Measurements from ENCODE around the gene MOCS3. TPM values are rescaled to one million over a fixed set of nuclear protein-coding genes. Genes with fewer than 3 reads are reported as not detected.

Gene MOCS3
- total and polyA plus RNA-seq, 2 of the 13 experiments (the other 11 are each of a cell fraction or from before 2014, with no cell fraction given), result 3.7 to 8.4 TPM

DNA sequence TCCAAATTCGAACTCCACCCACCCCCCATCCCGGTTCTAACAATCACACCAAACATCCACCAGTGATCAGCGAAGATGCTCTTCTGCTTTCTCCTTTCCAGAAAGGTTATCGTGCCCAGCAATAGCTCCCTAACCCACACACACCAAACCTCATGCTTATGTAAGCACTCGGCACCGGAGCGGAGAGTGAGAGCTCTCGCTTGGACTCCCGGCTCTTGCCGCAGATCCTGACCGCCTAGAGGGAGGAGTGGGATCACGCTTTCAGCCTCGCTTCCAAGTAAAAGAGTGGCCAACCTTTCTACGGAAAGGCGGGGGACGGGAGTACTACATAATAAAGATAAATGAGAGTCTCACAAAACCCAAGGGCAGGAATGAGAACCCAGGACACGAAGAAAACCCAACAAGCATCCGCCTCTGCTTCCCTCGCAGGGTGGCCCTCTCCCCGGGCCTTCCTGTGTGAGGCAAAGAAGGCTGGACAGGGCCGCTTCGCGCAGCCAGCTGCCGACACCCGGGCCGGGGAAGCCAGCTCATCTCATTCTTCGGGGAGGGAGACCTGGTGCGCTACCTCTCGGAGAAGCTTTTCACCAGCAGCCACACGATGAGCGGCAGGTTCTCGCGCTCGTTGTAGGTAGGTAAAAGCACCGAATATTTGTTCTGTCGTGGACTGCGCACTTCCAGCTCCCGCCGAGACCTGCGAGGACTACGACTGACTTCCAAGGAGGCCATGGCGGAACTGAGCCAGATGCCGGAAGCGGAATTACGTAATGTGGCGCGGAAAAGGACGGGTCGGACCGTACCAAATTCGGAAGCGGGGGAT lies 612 bp upstream of the MOCS3 start, which contains the start of gene DPM1 (continued):
- TF ChIP-seq, protein P1, sequence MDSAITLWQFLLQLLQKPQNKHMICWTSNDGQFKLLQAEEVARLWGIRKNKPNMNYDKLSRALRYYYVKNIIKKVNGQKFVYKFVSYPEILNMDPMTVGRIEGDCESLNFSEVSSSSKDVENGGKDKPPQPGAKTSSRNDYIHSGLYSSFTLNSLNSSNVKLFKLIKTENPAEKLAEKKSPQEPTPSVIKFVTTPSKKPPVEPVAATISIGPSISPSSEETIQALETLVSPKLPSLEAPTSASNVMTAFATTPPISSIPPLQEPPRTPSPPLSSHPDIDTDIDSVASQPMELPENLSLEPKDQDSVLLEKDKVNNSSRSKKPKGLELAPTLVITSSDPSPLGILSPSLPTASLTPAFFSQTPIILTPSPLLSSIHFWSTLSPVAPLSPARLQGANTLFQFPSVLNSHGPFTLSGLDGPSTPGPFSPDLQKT (CRISPR knock-in tag; IDR thresholded peaks at IDR 0.05; ENCODE audit: borderline replicate concordance), result no peak
- TF ChIP-seq ZNF724P (CRISPR knock-in tag; IDR thresholded peaks at IDR 0.05; ENCODE audit: borderline replicate concordance), result peak; percentile 69; the same call in 1 of the 2 replicates
- TF ChIP-seq ZNF746 (CRISPR knock-in tag; IDR thresholded peaks at IDR 0.05), result no peak
- TF ChIP-seq, protein P2, sequence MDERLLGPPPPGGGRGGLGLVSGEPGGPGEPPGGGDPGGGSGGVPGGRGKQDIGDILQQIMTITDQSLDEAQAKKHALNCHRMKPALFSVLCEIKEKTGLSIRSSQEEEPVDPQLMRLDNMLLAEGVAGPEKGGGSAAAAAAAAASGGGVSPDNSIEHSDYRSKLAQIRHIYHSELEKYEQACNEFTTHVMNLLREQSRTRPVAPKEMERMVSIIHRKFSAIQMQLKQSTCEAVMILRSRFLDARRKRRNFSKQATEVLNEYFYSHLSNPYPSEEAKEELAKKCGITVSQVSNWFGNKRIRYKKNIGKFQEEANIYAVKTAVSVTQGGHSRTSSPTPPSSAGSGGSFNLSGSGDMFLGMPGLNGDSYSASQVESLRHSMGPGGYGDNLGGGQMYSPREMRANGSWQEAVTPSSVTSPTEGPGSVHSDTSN (CRISPR knock-in tag; IDR thresholded peaks at IDR 0.05), result no peak
- no peak; the same call in 1 of the 2 replicates for TF ChIP-seq ZBTB3 (CRISPR knock-in tag; IDR thresholded peaks at IDR 0.05; ENCODE audit: borderline replicate concordance, low read depth)
- TF ChIP-seq, protein P3, sequence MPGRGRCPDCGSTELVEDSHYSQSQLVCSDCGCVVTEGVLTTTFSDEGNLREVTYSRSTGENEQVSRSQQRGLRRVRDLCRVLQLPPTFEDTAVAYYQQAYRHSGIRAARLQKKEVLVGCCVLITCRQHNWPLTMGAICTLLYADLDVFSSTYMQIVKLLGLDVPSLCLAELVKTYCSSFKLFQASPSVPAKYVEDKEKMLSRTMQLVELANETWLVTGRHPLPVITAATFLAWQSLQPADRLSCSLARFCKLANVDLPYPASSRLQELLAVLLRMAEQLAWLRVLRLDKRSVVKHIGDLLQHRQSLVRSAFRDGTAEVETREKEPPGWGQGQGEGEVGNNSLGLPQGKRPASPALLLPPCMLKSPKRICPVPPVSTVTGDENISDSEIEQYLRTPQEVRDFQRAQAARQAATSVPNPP (CRISPR knock-in tag; IDR thresholded peaks at IDR 0.05), result no peak
- TF ChIP-seq, protein P4, sequence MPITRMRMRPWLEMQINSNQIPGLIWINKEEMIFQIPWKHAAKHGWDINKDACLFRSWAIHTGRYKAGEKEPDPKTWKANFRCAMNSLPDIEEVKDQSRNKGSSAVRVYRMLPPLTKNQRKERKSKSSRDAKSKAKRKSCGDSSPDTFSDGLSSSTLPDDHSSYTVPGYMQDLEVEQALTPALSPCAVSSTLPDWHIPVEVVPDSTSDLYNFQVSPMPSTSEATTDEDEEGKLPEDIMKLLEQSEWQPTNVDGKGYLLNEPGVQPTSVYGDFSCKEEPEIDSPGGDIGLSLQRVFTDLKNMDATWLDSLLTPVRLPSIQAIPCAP (CRISPR knock-in tag; IDR thresholded peaks at IDR 0.05; ENCODE audit: low read depth), result 0 out of 2 replicates have a peak, but pooled peaks have one; percentile 45
- no peak for TF ChIP-seq STAG1 (CRISPR knock-in tag; IDR thresholded peaks at IDR 0.05)
- TF ChIP-seq ZNF776 (CRISPR knock-in tag; IDR thresholded peaks at IDR 0.05), result no peak; the same call in 1 of the 2 replicates
- TF ChIP-seq, protein P5, sequence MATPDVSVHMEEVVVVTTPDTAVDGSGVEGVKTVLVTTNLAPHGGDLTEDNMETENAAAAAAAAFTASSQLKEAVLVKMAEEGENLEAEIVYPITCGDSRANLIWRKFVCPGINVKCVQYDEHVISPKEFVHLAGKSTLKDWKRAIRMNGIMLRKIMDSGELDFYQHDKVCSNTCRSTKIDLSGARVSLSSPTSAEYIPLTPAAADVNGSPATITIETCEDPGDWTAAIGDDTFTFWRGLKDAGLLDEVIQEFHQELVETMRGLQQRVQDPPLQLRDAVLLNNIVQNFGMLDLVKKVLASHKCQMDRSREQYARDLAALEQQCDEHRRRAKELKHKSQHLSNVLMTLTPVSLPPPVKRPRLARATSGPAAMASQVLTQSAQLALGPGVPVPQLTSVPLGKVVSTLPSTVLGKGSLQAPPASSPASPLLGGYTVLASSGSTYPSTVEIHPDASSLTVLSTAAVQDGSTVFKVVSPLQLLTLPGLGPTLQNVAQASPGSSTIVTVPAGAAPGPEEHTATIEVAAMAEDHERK (CRISPR knock-in tag; IDR thresholded peaks at IDR 0.05; ENCODE audit: low read depth), result no peak
- TF ChIP-seq ZNF672 (CRISPR knock-in tag; IDR thresholded peaks at IDR 0.05), result no peak
- TF ChIP-seq, protein P6, sequence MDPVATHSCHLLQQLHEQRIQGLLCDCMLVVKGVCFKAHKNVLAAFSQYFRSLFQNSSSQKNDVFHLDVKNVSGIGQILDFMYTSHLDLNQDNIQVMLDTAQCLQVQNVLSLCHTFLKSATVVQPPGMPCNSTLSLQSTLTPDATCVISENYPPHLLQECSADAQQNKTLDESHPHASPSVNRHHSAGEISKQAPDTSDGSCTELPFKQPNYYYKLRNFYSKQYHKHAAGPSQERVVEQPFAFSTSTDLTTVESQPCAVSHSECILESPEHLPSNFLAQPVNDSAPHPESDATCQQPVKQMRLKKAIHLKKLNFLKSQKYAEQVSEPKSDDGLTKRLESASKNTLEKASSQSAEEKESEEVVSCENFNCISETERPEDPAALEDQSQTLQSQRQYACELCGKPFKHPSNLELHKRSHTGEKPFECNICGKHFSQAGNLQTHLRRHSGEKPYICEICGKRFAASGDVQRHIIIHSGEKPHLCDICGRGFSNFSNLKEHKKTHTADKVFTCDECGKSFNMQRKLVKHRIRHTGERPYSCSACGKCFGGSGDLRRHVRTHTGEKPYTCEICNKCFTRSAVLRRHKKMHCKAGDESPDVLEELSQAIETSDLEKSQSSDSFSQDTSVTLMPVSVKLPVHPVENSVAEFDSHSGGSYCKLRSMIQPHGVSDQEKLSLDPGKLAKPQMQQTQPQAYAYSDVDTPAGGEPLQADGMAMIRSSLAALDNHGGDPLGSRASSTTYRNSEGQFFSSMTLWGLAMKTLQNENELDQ (CRISPR knock-in tag; IDR thresholded peaks at IDR 0.05; ENCODE audit: borderline replicate concordance), result peak; percentile 75; the same call in 1 of the 2 replicates
- TF ChIP-seq SOX5 (CRISPR knock-in tag; IDR thresholded peaks at IDR 0.05; ENCODE audit: borderline replicate concordance), result no peak; the same call in 1 of the 2 replicates
- TF ChIP-seq, protein P7, sequence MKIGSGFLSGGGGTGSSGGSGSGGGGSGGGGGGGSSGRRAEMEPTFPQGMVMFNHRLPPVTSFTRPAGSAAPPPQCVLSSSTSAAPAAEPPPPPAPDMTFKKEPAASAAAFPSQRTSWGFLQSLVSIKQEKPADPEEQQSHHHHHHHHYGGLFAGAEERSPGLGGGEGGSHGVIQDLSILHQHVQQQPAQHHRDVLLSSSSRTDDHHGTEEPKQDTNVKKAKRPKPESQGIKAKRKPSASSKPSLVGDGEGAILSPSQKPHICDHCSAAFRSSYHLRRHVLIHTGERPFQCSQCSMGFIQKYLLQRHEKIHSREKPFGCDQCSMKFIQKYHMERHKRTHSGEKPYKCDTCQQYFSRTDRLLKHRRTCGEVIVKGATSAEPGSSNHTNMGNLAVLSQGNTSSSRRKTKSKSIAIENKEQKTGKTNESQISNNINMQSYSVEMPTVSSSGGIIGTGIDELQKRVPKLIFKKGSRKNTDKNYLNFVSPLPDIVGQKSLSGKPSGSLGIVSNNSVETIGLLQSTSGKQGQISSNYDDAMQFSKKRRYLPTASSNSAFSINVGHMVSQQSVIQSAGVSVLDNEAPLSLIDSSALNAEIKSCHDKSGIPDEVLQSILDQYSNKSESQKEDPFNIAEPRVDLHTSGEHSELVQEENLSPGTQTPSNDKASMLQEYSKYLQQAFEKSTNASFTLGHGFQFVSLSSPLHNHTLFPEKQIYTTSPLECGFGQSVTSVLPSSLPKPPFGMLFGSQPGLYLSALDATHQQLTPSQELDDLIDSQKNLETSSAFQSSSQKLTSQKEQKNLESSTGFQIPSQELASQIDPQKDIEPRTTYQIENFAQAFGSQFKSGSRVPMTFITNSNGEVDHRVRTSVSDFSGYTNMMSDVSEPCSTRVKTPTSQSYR (CRISPR knock-in tag; IDR thresholded peaks at IDR 0.05; ENCODE audit: borderline replicate concordance), result peak; percentile 69; the same call in 1 of the 2 replicates
- no peak for TF ChIP-seq HOXA7 (CRISPR knock-in tag; IDR thresholded peaks at IDR 0.05)
- no peak for TF ChIP-seq POGZ (CRISPR knock-in tag; IDR thresholded peaks at IDR 0.05)

All from HepG2 (cell line).